Mesendoderm (in vitro differentiated cells): ENCODE measurements around the gene CALCB.

Source experiments
- DNase-seq: peaks from one replicate; pipeline ENCODE4 v3.0.0; 2013
- H2AK5ac ChIP-seq: 2 replicates; pipeline ENCODE4 v1.6.1; 2013; ENCODE audit warnings: low read length, inconsistent platforms
- H2BK120ac ChIP-seq: 2 replicates; pipeline ENCODE4 v1.6.1; 2013; ENCODE audit warnings: low read depth, mild to moderate bottlenecking, low read length, moderate library complexity, mixed read lengths
- H2BK15ac ChIP-seq: replicated peaks from 2 replicates; pipeline ENCODE4 v1.6.1; 2013; ENCODE audit warnings: low read depth, mild to moderate bottlenecking, moderate library complexity
- H2BK5ac ChIP-seq: 2 replicates; pipeline ENCODE4 v1.6.1; 2013; ENCODE audit warnings: low read length, inconsistent platforms
- H3K18ac ChIP-seq: 2 replicates; pipeline ENCODE4 v1.6.1; 2013; ENCODE audit warnings: mild to moderate bottlenecking, low read length, mixed read lengths
- H3K23ac ChIP-seq: one replicate; pipeline ENCODE4 v1.6.1; 2013; ENCODE audit warnings: low read length
- H3K27ac ChIP-seq: 2 replicates; pipeline ENCODE4 v1.5.1; 2013; ENCODE audit warnings: low read depth, mild to moderate bottlenecking, inconsistent platforms, low read length, moderate library complexity
- H3K27me3 ChIP-seq: 2 replicates; pipeline ENCODE4 v1.6.1; 2013; ENCODE audit warnings: low read length, control low read depth, mild to moderate bottlenecking, inconsistent platforms; ENCODE audit not compliant: insufficient read depth, poor library complexity
- H3K36me3 ChIP-seq: 2 replicates; pipeline ENCODE4 v1.6.1; 2013; ENCODE audit warnings: low read length, inconsistent platforms; ENCODE audit not compliant: control insufficient read depth, insufficient read depth
- H3K4ac ChIP-seq: one replicate; pipeline ENCODE4 v1.6.1; 2013; ENCODE audit warnings: low read depth, mild to moderate bottlenecking, low read length, moderate library complexity
- H3K4me1 ChIP-seq: 2 replicates; pipeline ENCODE4 v1.6.1; 2013; ENCODE audit warnings: low read depth, low read length, inconsistent platforms; ENCODE audit not compliant: control insufficient read depth
- H3K4me2 ChIP-seq: 2 replicates; pipeline ENCODE4 v1.6.1; 2013; ENCODE audit warnings: low read length
- H3K4me3 ChIP-seq: 2 replicates; pipeline ENCODE4 v1.5.1; 2013; ENCODE audit warnings: mild to moderate bottlenecking, low read length
- H3K56ac ChIP-seq: one replicate; pipeline ENCODE4 v1.6.1; 2013; ENCODE audit warnings: low read length
- H3K79me1 ChIP-seq: 2 replicates; pipeline ENCODE4 v1.6.1; 2013; ENCODE audit warnings: low read length, inconsistent platforms
- H3K79me2 ChIP-seq: 2 replicates; pipeline ENCODE4 v1.6.1; 2013; ENCODE audit warnings: mild to moderate bottlenecking, low read length; ENCODE audit not compliant: control insufficient read depth, insufficient read depth
- H3K9ac ChIP-seq: 2 replicates; pipeline ENCODE4 v1.6.1; 2013; ENCODE audit warnings: low read length, inconsistent platforms
- H4K5ac ChIP-seq: one replicate; pipeline ENCODE4 v1.6.1; 2013; ENCODE audit warnings: low read length
- H4K8ac ChIP-seq: one replicate; pipeline ENCODE4 v1.6.1; 2013; ENCODE audit warnings: low read depth, mild to moderate bottlenecking, control low read depth, low read length, moderate library complexity
- WGBS: extraction: QIAGEN DNeasy Blood & Tissue Kit; methylation state at CpG from one replicate; pipeline ENCODE4 v1.1.7; 2013; ENCODE audit warnings: low lambda C conversion rate, missing lambda C conversion rate; ENCODE audit not compliant: insufficient coverage; ENCODE audit errors: extremely low coverage; 5-methylcytosine and 5-hydroxymethylcytosine counted together

Gene CALCB

GRCh38 chr11:15108592-15109130 lies 35.3 kb downstream of the CALCB start:
- H3K23ac ChIP-seq, result no peak overlapping the region
- no peak overlapping the region for H3K18ac ChIP-seq
- WGBS, result no CpG with 5 or more reads among the region's 2 CpGs
- no peak overlapping the region for H3K4me3 ChIP-seq
- H3K4me1 ChIP-seq, result no peaks in the 10 kb centered on the region
- no peak overlapping the region for H2BK120ac ChIP-seq
- no peak overlapping the region for H3K4me2 ChIP-seq
- H3K79me1 ChIP-seq, result no peaks in the 10 kb centered on the region
- H4K8ac ChIP-seq, result no peak overlapping the region
- no peaks in the 10 kb centered on the region for H3K79me2 ChIP-seq
- H2BK5ac ChIP-seq, result no peak overlapping the region
- H3K27ac ChIP-seq, result no peak overlapping the region
- no peaks in the 10 kb centered on the region for H3K36me3 ChIP-seq
- H2BK15ac ChIP-seq, result no peak overlapping the region
- H3K4ac ChIP-seq, result no peak overlapping the region
- no peak overlapping the region for H3K56ac ChIP-seq
- no peaks in the 10 kb centered on the region for H3K27me3 ChIP-seq
- H2AK5ac ChIP-seq, result no peak overlapping the region
- no peak overlapping the region for H4K5ac ChIP-seq
- H3K9ac ChIP-seq, result no peak overlapping the region
- DNase-seq, result no peak

DNA sequence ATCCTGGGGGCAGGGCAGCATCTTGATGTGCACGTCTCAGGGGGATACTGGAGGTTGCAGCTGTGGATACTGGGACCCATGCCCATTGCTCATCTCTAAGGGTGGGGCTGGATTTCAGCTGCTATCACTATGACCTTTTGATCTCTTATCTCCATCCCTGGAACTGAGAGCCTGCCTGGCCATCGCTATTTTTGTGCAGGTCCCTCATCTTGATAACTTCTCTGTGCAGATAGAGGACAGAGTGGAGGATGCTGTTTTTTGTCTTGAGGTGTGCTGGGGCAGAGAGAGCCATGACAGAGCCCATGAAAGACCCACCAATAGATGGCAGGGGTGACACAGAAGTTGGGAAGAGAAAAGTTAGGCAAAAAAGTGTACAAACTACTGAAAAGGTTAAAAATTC lies 36.2 kb downstream of the CALCB start:
- no peak for DNase-seq
- H3K4me3 ChIP-seq, result no peak overlapping the region
- H4K5ac ChIP-seq, result no peak overlapping the region
- no peak overlapping the region for H3K4me2 ChIP-seq
- no peak overlapping the region for H3K18ac ChIP-seq
- no peak overlapping the region for H2BK15ac ChIP-seq
- no peak overlapping the region for H4K8ac ChIP-seq
- H3K79me1 ChIP-seq, result no peaks in the 10 kb centered on the region
- H3K36me3 ChIP-seq, result no peaks in the 10 kb centered on the region
- H3K4me1 ChIP-seq, result no peaks in the 10 kb centered on the region
- WGBS, result no CpG with 5 or more reads among the region's 2 CpGs
- no peak overlapping the region for H3K4ac ChIP-seq
- H2BK5ac ChIP-seq, result no peak overlapping the region
- H2AK5ac ChIP-seq, result no peak overlapping the region
- H3K23ac ChIP-seq, result no peak overlapping the region
- H2BK120ac ChIP-seq, result no peak overlapping the region
- no peaks in the 10 kb centered on the region for H3K27me3 ChIP-seq
- H3K9ac ChIP-seq, result no peak overlapping the region
- no peaks in the 10 kb centered on the region for H3K79me2 ChIP-seq
- H3K56ac ChIP-seq, result no peak overlapping the region
- no peak overlapping the region for H3K27ac ChIP-seq

GRCh38 chr11:15111215-15111614 lies 37.8 kb downstream of the CALCB start:
- Histone ChIP-seq H3K9ac (no peak overlapping the region), H3K36me3 (no peaks in the 10 kb centered on the region), H2BK5ac (no peak overlapping the region), H3K23ac (no peak overlapping the region), H2AK5ac (no peak overlapping the region), H3K4me1 (no peaks in the 10 kb centered on the region), H3K56ac (no peak overlapping the region), H4K5ac (no peak overlapping the region), H3K4me2 (no peak overlapping the region), H3K4me3 (no peak overlapping the region), H3K4ac (no peak overlapping the region), H3K18ac (no peak overlapping the region), H3K79me1 (no peaks in the 10 kb centered on the region), H2BK120ac (no peak overlapping the region), H3K79me2 (no peaks in the 10 kb centered on the region), H4K8ac (no peak overlapping the region), H2BK15ac (no peak overlapping the region), H3K27me3 (peaks cover 4% of the 10 kb centered on the region), H3K27ac (no peak overlapping the region)
- no CpG with 5 or more reads among the region's 3 CpGs for WGBS
- DNase-seq, result no peak

GRCh38 chr11:15112131-15112541 lies 38.7 kb downstream of the CALCB start:
- Histone ChIP-seq H3K27ac (no peak overlapping the region), H3K36me3 (no peaks in the 10 kb centered on the region), H2BK120ac (no peak overlapping the region), H3K27me3 (peaks cover 4% of the 10 kb centered on the region), H4K8ac (no peak overlapping the region), H2BK15ac (no peak overlapping the region), H3K4ac (no peak overlapping the region), H2BK5ac (no peak overlapping the region), H3K4me1 (no peaks in the 10 kb centered on the region), H3K4me3 (no peak overlapping the region), H3K23ac (no peak overlapping the region), H4K5ac (no peak overlapping the region), H2AK5ac (no peak overlapping the region), H3K56ac (no peak overlapping the region), H3K18ac (no peak overlapping the region), H3K4me2 (no peak overlapping the region), H3K79me2 (no peaks in the 10 kb centered on the region), H3K79me1 (no peaks in the 10 kb centered on the region), H3K9ac (no peak overlapping the region)
- no CpG with 5 or more reads among the region's 8 CpGs for WGBS
- DNase-seq, result no peak

- H3K4me3 ChIP-seq, result no peak overlapping the region
- H3K4ac ChIP-seq, result no peak overlapping the region
- H3K4me2 ChIP-seq, result no peak overlapping the region
- H2AK5ac ChIP-seq, result no peak overlapping the region
- H3K27me3 ChIP-seq, result peaks cover 4% of the 10 kb centered on the region
- H3K18ac ChIP-seq, result no peak overlapping the region
- no peaks in the 10 kb centered on the region for H3K79me2 ChIP-seq
- no peak overlapping the region for H4K5ac ChIP-seq
- no peak overlapping the region for H2BK5ac ChIP-seq
- H3K23ac ChIP-seq, result no peak overlapping the region
- H3K4me1 ChIP-seq, result no peaks in the 10 kb centered on the region
- DNase-seq, result no peak
- H3K79me1 ChIP-seq, result no peaks in the 10 kb centered on the region
- WGBS, result no CpG with 5 or more reads among the region's 5 CpGs
- H4K8ac ChIP-seq, result no peak overlapping the region
- H2BK120ac ChIP-seq, result no peak overlapping the region
- H3K36me3 ChIP-seq, result no peaks in the 10 kb centered on the region
- H3K9ac ChIP-seq, result no peak overlapping the region
- H3K27ac ChIP-seq, result no peak overlapping the region
- no peak overlapping the region for H2BK15ac ChIP-seq
- H3K56ac ChIP-seq, result no peak overlapping the region
Measured at GRCh38 chr11:15113381-15113780, 40.0 kb downstream of the CALCB start.
